B cell (primary cell): ENCODE results near the gene TMX4. TPM values are rescaled to one million over a fixed set of nuclear protein-coding genes. Genes with fewer than 3 reads are reported as not detected.

ENCODE experiments used
- ATAC-seq: fragments of 200-7000 bp; cut with Tn5 transposase; one replicate; pipeline ENCODE4 v1.10.0; 2021; ENCODE audit warnings: low read depth, mild to moderate bottlenecking, moderate number of reproducible peaks, moderate library complexity
- CTCF ChIA-PET: fragments of 350-600 bp; sonication (Branson Sonifier 250); formaldehyde crosslinking; loops from one replicate; lab custom pipeline; 2021; ENCODE audit warnings: antibody characterized with exemption, inconsistent platforms; lab: Charles Lee
- POLR2A ChIA-PET: fragments of 350-600 bp; sonication (Branson Sonifier 250); formaldehyde crosslinking; loops from one replicate; lab custom pipeline; 2021; ENCODE audit warnings: antibody characterized with exemption; lab: Charles Lee
- DNase-seq: peaks from one replicate; pipeline ENCODE4 v3.0.0; 2013
- H2AFZ ChIP-seq: 2 replicates; pipeline ENCODE4 v1.6.1; 2012; ENCODE audit warnings: mild to moderate bottlenecking, low read depth, low read length; ENCODE audit not compliant: insufficient read depth, poor library complexity, severe bottlenecking
- H3K27ac ChIP-seq, 2 donors: 1 replicate in 1 of 2; 2 replicates in 1 of 2; pipeline ENCODE4 v1.5.1; 2012 to 2013; ENCODE audit warnings: low read length in 2 of 2, mild to moderate bottlenecking in 2 of 2, moderate library complexity in 1 of 2
- H3K27me3 ChIP-seq, 4 experiments: fragments of 200-600 bp in 1 of 4; sonication (generic) in 1 of 4; replicated peaks in 1 of 4; 1 replicate in 2 of 4; 2 replicates in 2 of 4; pipeline versions ENCODE4 v1.6.1 to v1.7.0; 2013 to 2016; ENCODE audit warnings: low read length in 3 of 4, mild to moderate bottlenecking in 2 of 4, mixed read lengths in 1 of 4, moderate library complexity in 1 of 4; ENCODE audit not compliant: insufficient read depth in 4 of 4, control insufficient read depth in 3 of 4; ENCODE audit errors: control extremely low read depth in 1 of 4
- H3K36me3 ChIP-seq, 2 experiments: replicated peaks in 1 of 2; 1 replicate in 1 of 2; 2 replicates in 1 of 2; pipeline versions ENCODE4 v1.6.1 to v1.7.1; 2013; ENCODE audit warnings: low read length in 1 of 2; ENCODE audit not compliant: insufficient read depth in 2 of 2, control insufficient read depth in 1 of 2; ENCODE audit errors: control extremely low read depth in 1 of 2, extremely low read depth in 1 of 2
- H3K4me1 ChIP-seq, 2 donors: fragments of 200-600 bp in 1 of 2; sonication (generic) in 1 of 2; 1 replicate in 1 of 2; 2 replicates in 1 of 2; pipeline versions ENCODE4 v1.5.1 to v1.6.1; 2013 to 2017; ENCODE audit warnings: low read length in 2 of 2; ENCODE audit not compliant: control insufficient read depth in 2 of 2, insufficient read depth in 2 of 2
- H3K4me2 ChIP-seq: replicated peaks from 2 replicates; pipeline ENCODE3; 2012; ENCODE audit warnings: mild to moderate bottlenecking, low read depth, low read length; ENCODE audit not compliant: poor library complexity, severe bottlenecking
- H3K4me3 ChIP-seq, 5 experiments: fragments of 200-600 bp in 1 of 5; sonication (generic) in 1 of 5; 1 replicate in 3 of 5; 2 replicates in 2 of 5; pipeline versions ENCODE4 v1.5.1 to v1.7.0; 2011 to 2016; ENCODE audit warnings: low read length in 4 of 5, mild to moderate bottlenecking in 4 of 5, low read depth in 2 of 5, control low read depth in 1 of 5, moderate library complexity in 1 of 5; ENCODE audit not compliant: insufficient read depth in 1 of 5; ENCODE audit errors: control extremely low read depth in 1 of 5, extremely low read depth in 1 of 5
- H3K79me2 ChIP-seq: fragments of 200-600 bp; sonication (generic); one replicate; pipeline ENCODE4 v1.6.0; 2016; ENCODE audit warnings: low read length; ENCODE audit not compliant: control insufficient read depth, insufficient read depth
- H3K9ac ChIP-seq: fragments of 200-600 bp; sonication (generic); 2 replicates; pipeline ENCODE4 v1.6.1; 2017; ENCODE audit warnings: mild to moderate bottlenecking, low read length, moderate library complexity
- H3K9me3 ChIP-seq, 3 donors: one replicate each; pipeline versions ENCODE4 v1.6.1 to v1.7.1; 2013; ENCODE audit warnings: low read length in 2 of 3; ENCODE audit not compliant: control insufficient read depth in 2 of 3, insufficient read depth in 1 of 3; ENCODE audit errors: control extremely low read depth in 1 of 3
- H4K20me1 ChIP-seq: 2 replicates; pipeline ENCODE4 v1.6.0; 2012; ENCODE audit warnings: mild to moderate bottlenecking, low read length; ENCODE audit not compliant: insufficient read depth, control insufficient read depth, poor library complexity, severe bottlenecking
- H3K27ac Mint-ChIP-seq: one replicate; pipeline ENCODE4 v1.8.0; 2021; ENCODE audit warnings: mixed read lengths
- H3K27me3 Mint-ChIP-seq: one replicate; pipeline ENCODE4 v1.8.0; 2021; ENCODE audit warnings: mixed read lengths
- H3K4me1 Mint-ChIP-seq: one replicate; pipeline ENCODE4 v1.8.0; 2021; ENCODE audit warnings: mixed read lengths
- H3K4me3 Mint-ChIP-seq: one replicate; pipeline ENCODE4 v1.8.0; 2021; ENCODE audit warnings: mixed read lengths
- H3K9me3 Mint-ChIP-seq: one replicate; pipeline ENCODE4 v1.8.0; 2022; ENCODE audit warnings: mixed read lengths; ENCODE audit not compliant: insufficient read depth
- CTCF ChIP-seq: fragments of 200-600 bp; IDR thresholded peaks from one replicate; pipeline ENCODE4 v1.8.0; 2022; ENCODE audit warnings: antibody characterized with exemption, mild to moderate bottlenecking
- EZH2 ChIP-seq: IDR thresholded peaks from 2 replicates; pipeline ENCODE4 v1.6.1; 2012; ENCODE audit warnings: borderline replicate concordance, low read depth, mild to moderate bottlenecking, moderate library complexity, low read length; ENCODE audit not compliant: insufficient read depth, poor library complexity, severe bottlenecking
- WGBS: methylation state at CpG from one replicate; pipeline ENCODE4 v1.1.5; 2013; ENCODE audit warnings: missing lambda C conversion rate; ENCODE audit not compliant: insufficient coverage; 5-methylcytosine and 5-hydroxymethylcytosine counted together
- intact Hi-C: fragments of 100-400 bp; cut with micrococcal nuclease; formaldehyde crosslinking; loops from one replicate; pipeline ENCODE4 v1.10.0; 2022
- polyA plus RNA-seq: library from polyadenylated mRNA; depleted of rRNA; stranded (reverse); fragments of >200 nt; gene quantifications from 2 replicates; pipeline ENCODE4 v1.2.3, GENCODE V29; 2012
- total RNA-seq, 2 donors: library from RNA; stranded (reverse); fragments of 120-200 nt in 1 of 2; gene quantifications; 1 replicate in 1 of 2; 2 replicates in 1 of 2; pipeline versions ENCODE4 v1.2.3 to v1.2.4, GENCODE V29; 2013 to 2022

TMX4 gene
- total and polyA plus RNA-seq, 2 donors (not counting 1 experiment from before 2014, with no cell fraction given) = 5.8 to 62.9 TPM

GRCh38 chr20:7996898-7997297 lies 22.7 kb downstream of the TMX4 start:
- Mint-ChIP-seq H3K27me3 (no peaks in the 10 kb centered on the region), H3K4me3 (no peak overlapping the region), H3K27ac (no peak overlapping the region), H3K9me3 (peaks cover 3% of the 10 kb centered on the region), H3K4me1 (no peaks in the 10 kb centered on the region)
- Histone ChIP-seq H3K79me2 (no peaks in the 10 kb centered on the region), H3K27me3 (no peaks in the 10 kb centered on the region), H3K9me3 (peaks cover 0 to 8% (median 5%) of the 10 kb centered on the region in 3 donors), H2AFZ (no peak overlapping the region), H3K36me3 (peaks cover 39 to 89% of the 10 kb centered on the region in 2 experiments), H3K9ac (no peak overlapping the region), H4K20me1 (no peaks in the 10 kb centered on the region), H3K4me1 (no peaks in the 10 kb centered on the region), H3K4me3 (no peak overlapping the region), H3K27ac (no peak overlapping the region), H3K4me2 (no peak overlapping the region)
- ATAC-seq (no peak), DNase-seq (no peak)
- WGBS = 96% methylated on average over 3 of the region's 3 CpGs
- CTCF ChIA-PET = no interaction called here
- TF ChIP-seq CTCF (no peak), EZH2 (no peak)
- intact Hi-C loops = no loop called here
- POLR2A ChIA-PET = no interaction called here

- no peaks in the 10 kb centered on the region for H3K79me2 ChIP-seq
- WGBS = no CpG with 5 or more reads among the region's 1 CpG
- Mint-ChIP-seq H3K4me1 (no peaks in the 10 kb centered on the region), H3K4me3 (no peak overlapping the region), H3K9me3 (peaks cover 3% of the 10 kb centered on the region), H3K27ac (no peak overlapping the region), H3K27me3 (no peaks in the 10 kb centered on the region)
- ATAC-seq (no peak), DNase-seq (no peak)
- peaks cover 0 to 8% (median 5%) of the 10 kb centered on the region in 3 donors for H3K9me3 ChIP-seq
- H2AFZ ChIP-seq = no peak overlapping the region
- intact Hi-C loops = no loop called here
- peaks cover 32 to 80% of the 10 kb centered on the region in 2 experiments for H3K36me3 ChIP-seq
- H3K4me2 ChIP-seq = no peak overlapping the region
- ChIA-PET POLR2A (no interaction called here), CTCF (no interaction called here)
- no peak overlapping the region for H3K9ac ChIP-seq
- H4K20me1 ChIP-seq = no peaks in the 10 kb centered on the region
- H3K4me1 ChIP-seq = no peaks in the 10 kb centered on the region
- H3K27ac ChIP-seq = no peak overlapping the region
- TF ChIP-seq CTCF (no peak), EZH2 (no peak)
- H3K27me3 ChIP-seq = no peaks in the 10 kb centered on the region
- H3K4me3 ChIP-seq = no peak overlapping the region
These were observed 24.8 kb downstream of the TMX4 start for GRCh38 chr20:7994809-7995208.
